Smooth muscle cell (in vitro differentiated cells): ENCODE data around the gene CAVIN1. TPM values are rescaled to one million over a fixed set of nuclear protein-coding genes. Genes with fewer than 3 reads are reported as not detected.
A peak's percentile ranks its signal among the peaks of the same experiment; 100 is the strongest.

Source experiments
- DNase-seq: peaks from one replicate; lab custom pipeline; 2025; ENCODE audit not compliant: unreplicated experiment; lab: John Stamatoyannopoulos, UW
- H2AFZ ChIP-seq: fragments of 200-600 bp; sonication (generic); 2 replicates; pipeline ENCODE4 v1.6.0; 2016; ENCODE audit warnings: antibody characterized with exemption, low read depth, mild to moderate bottlenecking
- H3F3A ChIP-seq: fragments of 200-600 bp; sonication (generic); 2 replicates; pipeline ENCODE4 v1.6.0; 2017; ENCODE audit warnings: antibody characterized with exemption, low read depth
- H3K27ac ChIP-seq: fragments of 200-600 bp; sonication (generic); 2 replicates; pipeline ENCODE4 v1.5.1; 2016; ENCODE audit warnings: low read depth, mild to moderate bottlenecking
- H3K27me3 ChIP-seq: fragments of 200-600 bp; sonication (generic); 2 replicates; pipeline ENCODE4 v1.6.1; 2016; ENCODE audit warnings: low read depth, mild to moderate bottlenecking
- H3K36me3 ChIP-seq: fragments of 200-600 bp; sonication (generic); 2 replicates; pipeline ENCODE4 v1.5.1; 2016; ENCODE audit warnings: low read depth
- H3K4me1 ChIP-seq: fragments of 200-600 bp; sonication (generic); 2 replicates; pipeline ENCODE4 v1.5.1; 2016; ENCODE audit warnings: low read depth
- H3K4me2 ChIP-seq: fragments of 200-600 bp; sonication (generic); 2 replicates; pipeline ENCODE4 v1.6.0; 2016; ENCODE audit warnings: mild to moderate bottlenecking
- H3K4me3 ChIP-seq: fragments of 200-600 bp; sonication (generic); 2 replicates; pipeline ENCODE4 v1.5.1; 2016; ENCODE audit warnings: mild to moderate bottlenecking
- H3K79me2 ChIP-seq: fragments of 200-600 bp; sonication (generic); 2 replicates; pipeline ENCODE4 v1.6.0; 2016; ENCODE audit warnings: low read depth, mild to moderate bottlenecking
- H3K9ac ChIP-seq: fragments of 200-600 bp; sonication (generic); 2 replicates; pipeline ENCODE4 v1.6.0; 2016; ENCODE audit warnings: low read depth
- H3K9me3 ChIP-seq: fragments of 200-600 bp; sonication (generic); replicated peaks from 2 replicates; pipeline ENCODE4 v1.5.1; 2016; ENCODE audit warnings: low read depth
- H4K20me1 ChIP-seq: fragments of 200-600 bp; sonication (generic); 2 replicates; pipeline ENCODE4 v1.6.0; 2016; ENCODE audit warnings: low read depth
- WGBS: methylation state at CpG from one replicate; pipeline ENCODE4 v1.1.7; 2016; ENCODE audit warnings: low lambda C conversion rate; 5-methylcytosine and 5-hydroxymethylcytosine counted together
- polyA plus RNA-seq: library from polyadenylated mRNA; unstranded; fragments of >200 nt; fragmentation: Nextera tagmentation; extraction: Ambion mirVana; gene quantifications from 2 replicates; pipeline ENCODE4 v1.2.1, GENCODE V29; 2016
- total RNA-seq: library from RNA; depleted of rRNA; stranded (reverse); fragments of >200 nt; gene quantifications from 2 replicates; pipeline ENCODE4 v1.2.3, GENCODE V29; 2014
- TF ChIP-seq, protein P1 (sequence below): fragments of 200-600 bp; sonication (generic); IDR thresholded peaks from 2 replicates; pipeline ENCODE4 v1.5.1; 2017; ENCODE audit warnings: borderline replicate concordance, mild to moderate bottlenecking, antibody characterized with exemption; ENCODE audit not compliant: insufficient read depth, poor library complexity, severe bottlenecking

Gene CAVIN1
- total and polyA plus RNA-seq, 2 experiments from 2014 or later = 116 to 255 TPM

- H2AFZ ChIP-seq = no peak overlapping the region
- WGBS = 91% methylated on average over 3 of the region's 3 CpGs
- H3F3A ChIP-seq = peaks cover 4% of the 10 kb centered on the region
- H3K4me1 ChIP-seq = peaks cover 10% of the 10 kb centered on the region
- H3K9me3 ChIP-seq = no peaks in the 10 kb centered on the region
- no peak overlapping the region for H3K9ac ChIP-seq
- no peak overlapping the region for H3K4me2 ChIP-seq
- peaks cover 98% of the 10 kb centered on the region for H3K79me2 ChIP-seq
- DNase-seq = no peak
- H3K36me3 ChIP-seq = no peaks in the 10 kb centered on the region
- no peak overlapping the region for H3K27ac ChIP-seq
- H3K4me3 ChIP-seq = no peak overlapping the region
- peaks cover 100% of the 10 kb centered on the region for H4K20me1 ChIP-seq
- TF ChIP-seq, protein P1, sequence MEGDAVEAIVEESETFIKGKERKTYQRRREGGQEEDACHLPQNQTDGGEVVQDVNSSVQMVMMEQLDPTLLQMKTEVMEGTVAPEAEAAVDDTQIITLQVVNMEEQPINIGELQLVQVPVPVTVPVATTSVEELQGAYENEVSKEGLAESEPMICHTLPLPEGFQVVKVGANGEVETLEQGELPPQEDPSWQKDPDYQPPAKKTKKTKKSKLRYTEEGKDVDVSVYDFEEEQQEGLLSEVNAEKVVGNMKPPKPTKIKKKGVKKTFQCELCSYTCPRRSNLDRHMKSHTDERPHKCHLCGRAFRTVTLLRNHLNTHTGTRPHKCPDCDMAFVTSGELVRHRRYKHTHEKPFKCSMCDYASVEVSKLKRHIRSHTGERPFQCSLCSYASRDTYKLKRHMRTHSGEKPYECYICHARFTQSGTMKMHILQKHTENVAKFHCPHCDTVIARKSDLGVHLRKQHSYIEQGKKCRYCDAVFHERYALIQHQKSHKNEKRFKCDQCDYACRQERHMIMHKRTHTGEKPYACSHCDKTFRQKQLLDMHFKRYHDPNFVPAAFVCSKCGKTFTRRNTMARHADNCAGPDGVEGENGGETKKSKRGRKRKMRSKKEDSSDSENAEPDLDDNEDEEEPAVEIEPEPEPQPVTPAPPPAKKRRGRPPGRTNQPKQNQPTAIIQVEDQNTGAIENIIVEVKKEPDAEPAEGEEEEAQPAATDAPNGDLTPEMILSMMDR = no peak
- H3K27me3 ChIP-seq = no peaks in the 10 kb centered on the region
These were observed 9.5 kb downstream of the CAVIN1 start for GRCh38 chr17:42413464-42414040.

DNA sequence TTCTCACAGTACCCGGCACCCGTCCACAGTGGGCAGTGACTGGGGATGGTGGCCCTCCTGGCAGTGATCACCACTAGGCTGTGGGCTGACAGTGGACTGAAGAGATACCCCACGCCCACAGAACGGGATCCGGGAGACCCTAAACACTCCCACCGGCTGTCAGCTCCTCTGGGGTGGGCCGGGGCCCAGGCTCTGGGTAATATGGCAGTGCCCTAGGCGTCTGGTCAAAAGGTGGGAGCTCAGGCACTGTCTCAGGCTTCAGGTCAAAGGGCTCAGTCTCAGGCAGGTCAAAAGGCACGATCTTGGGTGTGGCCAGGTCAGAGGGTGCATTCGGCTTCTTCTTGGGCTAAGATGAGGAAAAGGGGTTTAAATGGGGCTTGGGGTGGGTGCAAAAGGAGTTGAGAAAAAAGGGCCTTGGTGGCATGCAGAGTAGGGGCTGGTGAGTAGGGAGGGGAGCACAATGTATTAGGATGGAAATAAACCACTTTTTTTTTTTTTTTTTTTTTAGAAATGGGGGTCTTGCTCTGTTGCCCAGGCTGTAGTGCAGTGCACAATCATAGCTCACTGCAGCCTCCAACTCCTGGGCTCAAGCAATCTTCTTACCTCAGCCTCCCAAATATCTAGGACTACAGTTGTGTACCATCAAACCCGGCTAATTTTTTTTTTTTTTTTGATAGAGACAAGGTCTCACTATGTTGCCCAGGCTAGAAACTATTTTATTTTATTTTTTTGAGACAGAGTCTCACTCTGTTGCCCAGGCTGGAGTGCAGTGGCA is 11.0 kb downstream of the CAVIN1 start:
- Histone ChIP-seq H3K4me2 (no peak overlapping the region), H3K4me1 (peaks cover 22% of the 10 kb centered on the region), H2AFZ (no peak overlapping the region), H4K20me1 (peaks cover 100% of the 10 kb centered on the region), H3K9me3 (no peaks in the 10 kb centered on the region), H3K4me3 (no peak overlapping the region), H3K79me2 (peaks cover 98% of the 10 kb centered on the region), H3K36me3 (no peaks in the 10 kb centered on the region), H3K9ac (no peak overlapping the region), H3F3A (peaks cover 4% of the 10 kb centered on the region), H3K27me3 (no peaks in the 10 kb centered on the region), H3K27ac (no peak overlapping the region)
- TF ChIP-seq, protein P1 = no peak
- WGBS = 96% methylated on average over 11 of the region's 11 CpGs
- DNase-seq = no peak

DNA sequence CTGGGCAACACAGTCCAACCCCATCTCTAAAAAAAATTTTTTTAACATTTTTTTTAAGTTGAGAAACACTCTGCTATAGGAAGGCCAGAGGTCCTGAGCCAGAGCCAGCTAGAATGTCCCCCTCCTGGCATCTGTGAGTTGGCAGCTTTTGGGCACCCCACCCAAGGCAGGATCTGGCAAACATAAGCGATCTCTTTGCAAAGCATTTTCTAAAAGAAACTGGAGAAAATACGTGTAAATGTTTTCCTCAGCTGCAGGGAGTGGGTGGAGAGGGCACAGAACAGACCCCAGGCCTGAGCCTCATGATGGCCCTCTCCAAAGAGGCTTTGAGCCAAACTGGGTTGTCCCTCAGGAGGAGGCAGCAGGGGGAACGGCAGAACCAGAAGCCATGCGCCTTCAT is 11.7 kb downstream of the CAVIN1 start:
- 89% methylated on average over 4 of the region's 4 CpGs for WGBS
- no peak for DNase-seq
- Histone ChIP-seq H3K27me3 (no peaks in the 10 kb centered on the region), H3K9ac (no peak overlapping the region), H3K79me2 (peaks cover 98% of the 10 kb centered on the region), H3K27ac (no peak overlapping the region), H3K4me3 (no peak overlapping the region), H2AFZ (no peak overlapping the region), H3K4me1 (peaks cover 22% of the 10 kb centered on the region), H4K20me1 (peaks cover 100% of the 10 kb centered on the region), H3K36me3 (no peaks in the 10 kb centered on the region), H3K4me2 (no peak overlapping the region), H3K9me3 (no peaks in the 10 kb centered on the region), H3F3A (peaks cover 4% of the 10 kb centered on the region)
- TF ChIP-seq, protein P1 = no peak

DNA sequence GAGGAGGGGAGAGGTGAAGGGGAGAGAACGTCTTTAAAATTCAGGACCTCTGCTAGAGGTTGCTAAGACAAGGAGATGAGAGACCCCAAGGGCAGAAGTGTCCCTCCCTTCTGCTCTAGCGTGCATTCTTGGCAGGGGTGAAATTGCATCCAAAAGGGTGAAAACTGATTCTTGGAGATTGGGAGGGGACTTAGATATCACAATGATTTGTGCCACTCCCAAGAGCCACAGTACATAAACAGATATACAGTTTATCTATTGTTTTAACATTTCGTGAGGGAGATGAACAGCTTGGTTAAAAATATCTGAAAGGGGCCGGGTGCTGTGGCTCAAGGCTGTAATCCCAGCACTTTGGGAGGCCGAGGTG is 12.8 kb downstream of the CAVIN1 start:
- peaks cover 100% of the 10 kb centered on the region for H4K20me1 ChIP-seq

More for the DNA sequence above, 12.8 kb downstream of the CAVIN1 start:
- 89% methylated on average over 5 of the region's 5 CpGs for WGBS
- Histone ChIP-seq H3K4me3 (no peak overlapping the region), H3F3A (peaks cover 4% of the 10 kb centered on the region), H3K36me3 (no peaks in the 10 kb centered on the region), H3K27ac (peak overlapping the region; percentile 78), H3K9ac (peak overlapping the region; percentile 4), H2AFZ (no peak overlapping the region), H3K9me3 (no peaks in the 10 kb centered on the region), H3K27me3 (no peaks in the 10 kb centered on the region), H3K79me2 (peaks cover 95% of the 10 kb centered on the region), H3K4me2 (peak overlapping the region; percentile 9), H3K4me1 (peaks cover 22% of the 10 kb centered on the region)
- no peak for DNase-seq
- TF ChIP-seq, protein P1 = no peak
